HCT116 (cell line): Measurements from ENCODE around the gene FGF11. TPM values are rescaled to one million over a fixed set of nuclear protein-coding genes. Genes with fewer than 3 reads are reported as not detected.
A peak's percentile ranks its signal among the peaks of the same experiment; 100 is the strongest.

ENCODE experiments used
- ATAC-seq: fragments of 200-7000 bp; cut with Tn5 transposase; 2 replicates; pipeline ENCODE4 v1.9.1; 2020; ENCODE audit warnings: mild to moderate bottlenecking, moderate library complexity
- BruUV-seq: library from RNA; stranded (reverse); fragments of 400-500 nt; replicated peaks from 2 replicates; lab custom pipeline; 2021; lab: Mats Ljungman, UMichigan
- CTCF ChIA-PET: fragments of 300-600 bp; sonication (Branson Sonifier 250); formaldehyde crosslinking; loops from one replicate; lab custom pipeline; 2021; ENCODE audit warnings: antibody characterized with exemption; lab: Charles Lee
- POLR2A ChIA-PET: fragments of 300-600, 350-600 bp; sonication (Branson Sonifier 250); formaldehyde crosslinking; loops from one replicate; lab custom pipeline; 2021; ENCODE audit warnings: antibody characterized with exemption; lab: Charles Lee
- RAD21 ChIA-PET, 2 experiments: fragments of 300-600 bp; sonication (Branson Sonifier 250); formaldehyde crosslinking; loops; one replicate each; lab custom pipeline; 2023; ENCODE audit warnings: low total read pairs in 2 of 2; ENCODE audit not compliant: uncharacterized antibody in 2 of 2, unreplicated experiment in 2 of 2, low non-redundant PET in 1 of 2; lab: Charles Lee
- DNase-seq: peaks from one replicate; pipeline ENCODE4 v3.0.0-alpha.2; 2010; ENCODE audit warnings: low read depth, low spot score
- H2AFZ ChIP-seq: fragments of 200-600 bp; shearing (Covaris generic), sonication (generic); 2 replicates; pipeline ENCODE4 v1.6.1; 2017; ENCODE audit warnings: low read depth, mixed run types, mixed read lengths, antibody characterized with exemption, low read length; ENCODE audit not compliant: poor library complexity, severe bottlenecking
- H3K27ac ChIP-seq: 2 replicates; pipeline ENCODE4 v1.5.1; 2012; ENCODE audit warnings: low read depth, low read length
- H3K27me3 ChIP-seq: fragments of 200-600 bp; sonication (generic); 2 replicates; pipeline ENCODE4 v1.6.1; 2016; ENCODE audit warnings: mixed run types, low read length, mixed read lengths; ENCODE audit not compliant: insufficient read depth
- H3K36me3 ChIP-seq, 2 experiments: fragments of 200-500 bp in 1 of 2; fragments of 200-600 bp in 1 of 2; sonication (Bioruptor generic) in 1 of 2; sonication (generic) in 1 of 2; 2 replicates each; pipeline versions ENCODE4 v1.5.1 to v1.6.1; 2014 to 2016; ENCODE audit warnings: low read length in 2 of 2, inconsistent platforms in 1 of 2, mixed read lengths in 1 of 2, mixed run types in 1 of 2; ENCODE audit not compliant: insufficient read depth in 2 of 2, control insufficient read depth in 1 of 2
- H3K4me1 ChIP-seq, 2 experiments: fragments of 200-600 bp in 1 of 2; sonication (generic) in 1 of 2; 2 replicates each; pipeline versions ENCODE4 v1.5.1 to v1.6.1; 2012 to 2017; ENCODE audit warnings: low read length in 2 of 2, inconsistent platforms in 1 of 2, mild to moderate bottlenecking in 1 of 2, mixed read lengths in 1 of 2, mixed run types in 1 of 2, moderate library complexity in 1 of 2; ENCODE audit not compliant: insufficient read depth in 2 of 2, control insufficient read depth in 1 of 2
- H3K4me2 ChIP-seq: fragments of 200-600 bp; sonication (generic); 2 replicates; pipeline ENCODE4 v1.6.1; 2017; ENCODE audit warnings: mixed run types, low read length, mixed read lengths
- H3K4me3 ChIP-seq, 2 experiments: fragments of 200-600 bp in 1 of 2; sonication (generic) in 1 of 2; replicated peaks in 1 of 2; 2 replicates each; pipeline ENCODE4 v1.5.1; 2011 to 2016; ENCODE audit warnings: low read length in 2 of 2, control low read depth in 1 of 2, low read depth in 1 of 2, mild to moderate bottlenecking in 1 of 2, mixed read lengths in 1 of 2, mixed run types in 1 of 2
- H3K79me2 ChIP-seq: fragments of 200-600 bp; sonication (generic); 2 replicates; pipeline ENCODE4 v1.6.1; 2017; ENCODE audit warnings: mild to moderate bottlenecking, mixed run types, low read length, moderate library complexity, mixed read lengths; ENCODE audit not compliant: insufficient read depth
- H3K9ac ChIP-seq: fragments of 200-600 bp; sonication (generic); 2 replicates; pipeline ENCODE4 v1.6.1; 2016; ENCODE audit warnings: low read length, mixed read lengths
- H3K9me2 ChIP-seq: fragments of 200-600 bp; sonication (generic), shearing (Covaris generic); 2 replicates; pipeline ENCODE4 v1.6.1; 2017; ENCODE audit warnings: mixed run types, mild to moderate bottlenecking, moderate library complexity; ENCODE audit not compliant: insufficient read depth
- H3K9me3 ChIP-seq, 2 experiments: fragments of 200-500 bp in 1 of 2; fragments of 200-600 bp in 1 of 2; sonication (Bioruptor generic) in 1 of 2; sonication (generic) in 1 of 2; 2 replicates each; pipeline ENCODE4 v1.6.1; 2014 to 2017; ENCODE audit warnings: low read length in 2 of 2, mixed read lengths in 2 of 2, inconsistent platforms in 1 of 2, low read depth in 1 of 2, mild to moderate bottlenecking in 1 of 2, mixed run types in 1 of 2, moderate library complexity in 1 of 2; ENCODE audit not compliant: control insufficient read depth in 1 of 2, insufficient read depth in 1 of 2
- H4K20me1 ChIP-seq: fragments of 200-600 bp; sonication (generic), shearing (Covaris generic); 2 replicates; pipeline ENCODE4 v1.6.1; 2017; ENCODE audit warnings: mixed run types, mild to moderate bottlenecking, moderate library complexity; ENCODE audit not compliant: insufficient read depth
- YY1 ChIP-seq: IDR thresholded peaks from 2 replicates; pipeline ENCODE4 v1.6.1; 2011; ENCODE audit warnings: low read length, low read depth, moderate library complexity, mild to moderate bottlenecking; ENCODE audit not compliant: insufficient replicate concordance; ENCODE audit errors: extremely low read depth
- intact Hi-C: fragments of 100-400 bp; cut with micrococcal nuclease; formaldehyde crosslinking; loops from 2 replicates; pipeline ENCODE4 v1.10.0; 2022
- total RNA-seq: library from RNA; stranded (reverse); gene quantifications from one replicate; pipeline ENCODE4 v1.2.1, GENCODE V29; 2021; ENCODE audit not compliant: unreplicated experiment
- TF ChIP-seq, protein P1 (sequence below), 3 experiments: fragments of 200-600 bp in 1 of 3; sonication (generic) in 1 of 3; IDR thresholded peaks in 2 of 3; conservative IDR thresholded peaks in 1 of 3; 2 replicates each; pipeline ENCODE4 v1.5.1; 2012 to 2017; ENCODE audit warnings: low read depth in 2 of 3, low read length in 2 of 3, antibody characterized with exemption in 1 of 3, borderline replicate concordance in 1 of 3, control low read depth in 1 of 3, mild to moderate bottlenecking in 1 of 3, mixed read lengths in 1 of 3, mixed run types in 1 of 3, moderate library complexity in 1 of 3; ENCODE audit not compliant: insufficient read depth in 1 of 3

Gene FGF11
- total RNA-seq, 1 experiment from 2014 or later: 6.1 TPM

DNA sequence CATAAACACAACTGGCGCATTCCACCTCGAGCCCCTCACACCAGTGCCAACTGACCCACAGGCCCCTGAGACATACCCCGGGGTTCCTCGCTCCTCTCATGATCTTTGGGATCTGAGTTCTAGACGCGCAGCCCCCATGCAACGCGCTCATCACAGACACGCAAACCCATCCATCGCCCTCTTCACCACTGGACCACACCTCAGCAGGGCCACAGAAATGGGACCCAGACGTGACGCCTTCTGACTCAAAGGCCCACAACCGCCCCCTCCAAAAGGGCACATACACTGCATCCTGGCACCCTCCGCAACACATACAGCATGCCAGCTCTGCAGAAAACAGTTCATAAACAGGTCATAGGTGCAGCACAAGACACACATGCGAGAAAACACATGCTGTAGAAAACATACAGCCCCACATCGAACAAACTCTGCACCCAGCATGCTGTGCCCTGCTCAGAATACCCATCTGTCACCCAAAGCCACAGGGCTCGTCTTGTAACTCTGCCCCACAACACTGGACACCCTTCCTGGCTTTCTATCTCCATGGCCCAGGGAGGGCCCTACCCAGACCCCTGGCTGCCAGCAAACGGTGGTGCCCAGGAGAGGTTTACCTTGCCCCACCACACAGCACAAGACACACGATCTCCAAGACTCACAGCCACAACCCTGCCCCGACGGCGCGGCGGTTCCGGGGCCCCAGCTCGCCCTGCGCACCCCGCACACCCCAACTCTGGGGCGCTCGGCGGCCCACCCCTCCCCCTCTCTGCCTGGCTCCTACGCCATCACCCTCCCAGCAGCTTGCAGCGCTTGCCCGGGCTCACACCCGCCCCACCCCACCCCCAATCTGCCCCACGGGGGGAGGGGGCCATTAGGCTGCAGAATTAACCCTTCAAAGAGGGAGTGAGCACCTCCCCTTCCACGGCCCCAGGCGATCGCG is 39.2 kb downstream of the FGF11 start:
- Histone ChIP-seq H2AFZ (no peak overlapping the region), H3K27ac (peak overlapping the region; percentile 87), H3K4me2 (peak overlapping the region; percentile 100), H3K9me3 (no peaks in the 10 kb centered on the region), H3K79me2 (peaks cover 36% of the 10 kb centered on the region), H3K4me3 (peak overlapping the region; percentile 60 to 94), H3K36me3 (no peaks in the 10 kb centered on the region), H3K27me3 (no peaks in the 10 kb centered on the region), H4K20me1 (no peaks in the 10 kb centered on the region), H3K9ac (peak overlapping the region; percentile 89), H3K9me2 (no peaks in the 10 kb centered on the region), H3K4me1 (peaks cover 25 to 63% of the 10 kb centered on the region in 2 experiments)
- POLR2A ChIA-PET: no interaction called here
- DNase-seq (no peak), ATAC-seq (peak; percentile 30)
- intact Hi-C loops: loop anchor here (2.0 kb wide), 1 partner anchor 122 kb away; no protein-coding TSS in a partner anchor
- TSS peak; percentile 12 for BruUV-seq
- CTCF ChIA-PET: no interaction called here
- TF ChIP-seq YY1: peak; percentile 19
- TF ChIP-seq, protein P1, sequence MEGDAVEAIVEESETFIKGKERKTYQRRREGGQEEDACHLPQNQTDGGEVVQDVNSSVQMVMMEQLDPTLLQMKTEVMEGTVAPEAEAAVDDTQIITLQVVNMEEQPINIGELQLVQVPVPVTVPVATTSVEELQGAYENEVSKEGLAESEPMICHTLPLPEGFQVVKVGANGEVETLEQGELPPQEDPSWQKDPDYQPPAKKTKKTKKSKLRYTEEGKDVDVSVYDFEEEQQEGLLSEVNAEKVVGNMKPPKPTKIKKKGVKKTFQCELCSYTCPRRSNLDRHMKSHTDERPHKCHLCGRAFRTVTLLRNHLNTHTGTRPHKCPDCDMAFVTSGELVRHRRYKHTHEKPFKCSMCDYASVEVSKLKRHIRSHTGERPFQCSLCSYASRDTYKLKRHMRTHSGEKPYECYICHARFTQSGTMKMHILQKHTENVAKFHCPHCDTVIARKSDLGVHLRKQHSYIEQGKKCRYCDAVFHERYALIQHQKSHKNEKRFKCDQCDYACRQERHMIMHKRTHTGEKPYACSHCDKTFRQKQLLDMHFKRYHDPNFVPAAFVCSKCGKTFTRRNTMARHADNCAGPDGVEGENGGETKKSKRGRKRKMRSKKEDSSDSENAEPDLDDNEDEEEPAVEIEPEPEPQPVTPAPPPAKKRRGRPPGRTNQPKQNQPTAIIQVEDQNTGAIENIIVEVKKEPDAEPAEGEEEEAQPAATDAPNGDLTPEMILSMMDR (IDR thresholded peaks at IDR 0.05 in 2 of 3, conservative IDR thresholded peaks at IDR 0.05 in 1 of 3; ENCODE audit: borderline replicate concordance in 1 of 3, insufficient read depth in 1 of 3, low read depth in 2 of 3, low read length in 2 of 3): no peak
- RAD21 ChIA-PET: no interaction called here
